GM18861 (cell line): ENCODE measurements around the gene PPP1R9B.

Experiments
- ATAC-seq: cut with Tn5 transposase; IDR thresholded peaks from one replicate; pipeline ENCODE4 v1.9.1; 2021; ENCODE audit not compliant: unreplicated experiment

The PPP1R9B gene

GRCh38 chr17:50187751-50188530 is 37.5 kb upstream of the PPP1R9B start:
- no peak for ATAC-seq

DNA sequence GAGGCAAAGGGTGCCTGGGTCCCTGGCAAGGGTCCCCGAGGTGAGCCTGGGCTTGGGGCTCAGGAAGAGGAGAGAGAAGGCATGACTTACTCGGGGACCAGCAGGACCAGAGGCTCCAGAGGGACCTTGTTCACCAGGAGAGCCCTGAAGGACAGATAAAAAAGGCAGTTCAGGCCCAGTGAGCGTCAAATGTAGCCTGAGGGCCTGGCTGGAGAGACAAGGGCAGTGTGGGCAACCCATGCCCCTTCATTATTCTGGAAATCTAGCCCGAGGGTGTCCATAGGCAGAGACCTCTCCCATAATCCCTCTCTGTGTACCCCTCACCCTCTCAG is 36.9 kb upstream of the PPP1R9B start:
- no peak for ATAC-seq

DNA sequence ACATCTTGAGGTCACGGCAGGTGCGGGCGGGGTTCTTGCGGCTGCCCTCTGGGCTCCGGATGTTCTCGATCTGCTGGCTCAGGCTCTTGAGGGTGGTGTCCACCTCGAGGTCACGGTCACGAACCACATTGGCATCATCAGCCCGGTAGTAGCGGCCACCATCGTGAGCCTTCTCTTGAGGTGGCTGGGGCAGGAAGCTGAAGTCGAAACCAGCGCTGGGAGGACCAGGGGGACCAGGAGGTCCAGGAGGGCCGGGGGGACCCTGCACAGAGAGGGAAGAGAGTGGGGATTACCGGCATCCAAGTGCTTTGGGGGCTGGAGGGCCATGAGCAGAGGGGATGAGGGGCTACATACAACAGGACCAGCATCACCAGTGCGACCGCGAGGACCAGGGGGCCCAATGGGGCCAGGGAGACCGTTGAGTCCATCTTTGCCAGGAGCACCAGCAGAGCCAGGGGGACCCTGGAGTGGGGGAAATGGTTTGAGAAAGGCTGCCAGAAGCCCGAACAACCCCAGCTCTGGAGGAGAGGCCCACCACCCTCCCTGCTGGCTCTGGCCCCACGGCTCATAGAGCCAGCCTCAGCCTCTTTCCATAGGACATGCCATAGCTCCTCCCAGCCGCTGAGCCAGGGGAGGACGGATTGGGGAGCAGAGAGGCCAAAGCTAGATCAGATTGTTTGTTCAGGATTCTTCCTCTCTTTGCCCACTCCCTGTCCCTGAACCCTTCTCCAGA is 36.4 kb upstream of the PPP1R9B start:
- ATAC-seq, result no peak

DNA sequence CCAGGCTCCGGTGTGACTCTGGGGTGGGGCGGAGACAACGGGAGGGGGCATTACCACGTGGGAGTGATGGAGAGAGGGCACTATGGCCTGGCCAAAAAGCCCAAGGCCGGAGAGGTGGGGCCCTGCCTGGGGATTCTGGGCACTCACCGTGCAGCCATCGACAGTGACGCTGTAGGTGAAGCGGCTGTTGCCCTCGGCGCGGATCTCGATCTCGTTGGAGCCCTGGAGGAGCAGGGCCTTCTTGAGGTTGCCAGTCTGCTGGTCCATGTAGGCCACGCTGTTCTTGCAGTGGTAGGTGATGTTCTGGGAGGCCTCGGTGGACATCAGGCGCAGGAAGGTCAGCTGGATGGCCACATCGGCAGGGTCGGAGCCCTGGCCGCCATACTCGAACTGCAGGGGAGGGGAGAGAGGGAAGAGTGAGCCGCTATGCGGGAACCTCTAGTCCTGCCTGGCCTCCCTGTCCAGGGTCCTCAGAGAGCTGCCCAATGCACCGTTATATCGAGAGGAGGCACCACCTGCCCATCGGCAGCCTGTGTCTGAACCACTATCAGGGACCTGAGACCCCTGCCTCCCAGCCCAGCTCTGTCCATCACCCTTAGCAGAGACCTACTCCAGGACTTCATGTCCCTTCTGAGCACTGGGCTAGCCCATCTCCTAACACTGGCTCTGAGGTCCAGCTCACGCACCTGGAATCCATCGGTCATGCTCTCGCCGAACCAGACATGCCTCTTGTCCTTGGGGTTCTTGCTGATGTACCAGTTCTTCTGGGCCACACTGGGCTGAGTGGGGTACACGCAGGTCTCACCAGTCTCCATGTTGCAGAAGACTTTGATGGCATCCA is 35.4 kb upstream of the PPP1R9B start:
- no peak for ATAC-seq

DNA sequence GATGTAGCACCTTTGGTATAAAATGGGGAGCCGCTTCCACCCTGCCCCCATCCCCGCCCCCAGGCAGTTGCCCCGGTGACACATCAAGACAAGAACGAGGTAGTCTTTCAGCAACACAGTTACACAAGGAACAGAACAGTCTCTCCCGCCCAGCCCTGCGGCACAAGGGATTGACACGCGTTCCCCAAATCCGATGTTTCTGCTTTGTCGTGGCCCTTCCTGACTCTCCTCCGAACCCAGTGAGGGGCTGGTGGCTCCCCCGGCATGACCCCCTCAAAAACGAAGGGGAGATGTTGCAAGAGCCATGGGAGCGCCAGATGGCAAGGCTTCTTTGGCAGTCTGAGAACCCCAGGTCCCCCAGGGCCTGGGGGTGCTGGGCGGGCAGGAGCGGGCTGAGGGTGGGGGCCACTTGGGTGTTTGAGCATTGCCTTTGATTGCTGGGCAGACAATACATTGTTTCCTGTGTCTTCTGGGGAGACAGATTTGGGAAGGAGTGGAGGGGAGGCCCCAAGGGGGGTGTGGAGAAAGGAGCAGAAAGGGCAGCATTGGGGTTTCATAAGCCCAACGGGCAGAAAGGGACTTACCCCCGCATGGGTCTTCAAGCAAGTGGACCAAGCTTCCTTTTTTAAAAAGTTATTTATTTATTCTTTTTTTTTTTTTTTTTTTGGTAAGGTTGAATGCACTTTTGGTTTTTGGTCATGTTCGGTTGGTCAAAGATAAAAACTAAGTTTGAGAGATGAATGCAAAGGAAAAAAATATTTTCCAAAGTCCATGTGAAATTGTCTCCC is 34.3 kb upstream of the PPP1R9B start:
- no peak for ATAC-seq

DNA sequence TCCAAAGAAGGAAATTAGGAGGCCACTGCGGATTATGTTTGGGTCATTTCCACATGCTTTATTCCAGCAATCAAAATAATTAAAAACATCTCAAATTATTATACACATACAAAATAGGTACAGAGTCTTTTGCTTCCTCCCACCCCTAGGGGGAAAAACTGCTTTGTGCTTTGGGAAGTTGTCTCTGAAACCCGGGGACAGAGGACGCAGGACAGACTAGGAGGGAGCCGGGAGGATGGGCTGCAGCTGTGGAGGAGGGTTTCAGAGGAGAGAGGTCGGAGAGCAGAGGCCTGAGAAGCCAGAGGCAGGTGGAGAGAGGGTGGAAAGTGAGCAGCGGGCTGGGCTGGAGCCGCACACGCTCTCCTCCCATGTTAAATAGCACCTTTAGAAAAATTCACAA is 33.6 kb upstream of the PPP1R9B start:
- ATAC-seq, result no peak

GRCh38 chr17:50183421-50183994 is 33.0 kb upstream of the PPP1R9B start:
- no peak for ATAC-seq

DNA sequence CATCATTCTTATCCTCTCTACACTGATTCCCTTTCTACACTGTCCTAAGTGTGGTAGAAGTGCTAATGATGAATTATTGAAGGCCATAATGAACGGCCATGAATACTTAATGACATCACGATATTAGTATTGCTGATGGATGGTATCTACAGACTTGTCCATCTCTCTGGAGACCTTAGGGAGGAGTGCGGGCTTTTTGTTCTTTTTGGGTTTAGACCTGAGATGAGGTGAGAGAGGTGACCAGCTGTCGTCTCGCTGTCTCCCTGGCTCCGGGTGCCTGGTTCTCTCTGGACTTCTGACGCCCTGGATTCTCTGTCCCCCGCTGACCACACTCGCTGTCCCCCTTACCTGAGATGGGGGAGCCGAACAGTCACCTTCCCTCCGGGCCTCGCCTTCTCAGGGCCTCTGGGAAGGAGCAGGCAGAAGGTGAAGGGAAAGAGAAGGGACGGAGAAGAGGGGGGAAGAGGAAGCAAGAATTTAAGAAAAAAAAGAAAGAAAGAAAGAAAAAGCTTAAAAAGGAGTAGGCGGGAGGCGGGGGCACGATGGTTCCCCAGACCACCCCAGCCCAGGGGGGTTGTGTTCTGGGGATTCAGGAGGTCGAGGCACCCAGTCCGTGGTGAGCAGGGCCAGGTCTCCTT is 32.4 kb upstream of the PPP1R9B start:
- no peak for ATAC-seq

DNA sequence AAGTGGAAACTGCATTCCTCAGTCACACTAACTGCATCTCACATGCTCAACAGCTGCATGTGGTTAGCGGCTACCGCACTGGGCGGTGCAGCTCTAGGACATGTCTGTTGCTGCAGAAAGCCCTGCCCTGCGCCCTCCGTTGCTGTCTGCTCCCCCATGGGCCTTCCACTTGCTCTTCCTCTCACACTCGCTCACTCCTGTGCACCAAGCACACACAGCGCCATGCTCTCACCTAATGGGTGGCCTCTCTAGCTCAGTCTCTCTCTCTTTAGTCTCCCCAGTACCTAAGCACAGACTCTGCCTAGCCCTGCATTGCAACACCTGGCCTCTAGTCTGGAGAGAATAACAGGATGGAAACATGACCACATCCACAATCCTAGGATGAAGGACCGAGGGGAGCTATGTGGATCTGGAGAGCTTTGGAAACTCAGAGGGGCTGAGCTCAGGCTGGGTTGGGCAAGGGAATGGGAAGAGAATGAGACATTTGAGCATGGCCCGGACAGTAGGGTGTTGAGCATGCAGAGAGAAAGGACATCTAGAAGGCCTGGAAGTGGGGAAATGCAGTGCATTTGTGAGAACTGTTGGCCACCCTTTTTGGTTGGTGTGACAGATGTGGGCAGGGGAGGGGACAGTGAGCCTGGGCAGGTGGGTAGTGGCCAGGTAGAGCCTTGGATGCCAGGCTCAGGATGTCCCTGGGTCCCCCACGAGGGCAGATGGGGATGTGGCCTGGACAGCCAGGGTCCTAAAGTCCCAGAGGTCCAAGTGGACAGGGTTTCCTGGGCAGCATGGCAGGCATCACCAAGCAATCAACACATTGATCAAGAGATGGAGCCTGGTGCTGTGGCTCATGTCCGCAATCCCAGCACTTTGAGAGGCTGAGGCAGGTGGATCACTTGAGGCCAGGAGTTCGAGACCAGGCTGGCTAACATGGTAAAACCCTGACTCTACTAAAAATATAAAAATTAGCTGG is 31.4 kb upstream of the PPP1R9B start:
- ATAC-seq, result no peak

- no peak for ATAC-seq
Observed at GRCh38 chr17:50181144-50181543, 30.7 kb upstream of the PPP1R9B start.

GRCh38 chr17:50180620-50181019 is 30.1 kb upstream of the PPP1R9B start:
- no peak for ATAC-seq

DNA sequence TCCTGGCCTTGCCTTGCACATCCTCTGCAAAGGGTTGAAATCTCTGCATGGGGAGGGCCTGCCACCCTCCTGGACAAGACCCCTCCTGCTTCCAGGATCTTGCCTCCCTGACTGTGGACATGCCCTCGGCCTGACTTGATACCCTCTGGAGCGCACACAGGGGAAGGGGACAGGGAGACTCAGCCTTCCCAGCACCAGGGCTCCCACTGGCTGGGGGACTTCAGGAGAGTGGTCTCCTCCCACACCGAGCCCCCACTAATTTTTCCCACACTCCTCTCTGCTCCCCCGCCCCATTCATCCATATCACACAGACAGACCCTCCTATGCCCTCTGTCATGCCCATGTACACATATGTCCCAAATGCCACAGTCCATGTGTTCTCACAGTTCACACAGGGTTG is 29.6 kb upstream of the PPP1R9B start:
- ATAC-seq, result no peak

DNA sequence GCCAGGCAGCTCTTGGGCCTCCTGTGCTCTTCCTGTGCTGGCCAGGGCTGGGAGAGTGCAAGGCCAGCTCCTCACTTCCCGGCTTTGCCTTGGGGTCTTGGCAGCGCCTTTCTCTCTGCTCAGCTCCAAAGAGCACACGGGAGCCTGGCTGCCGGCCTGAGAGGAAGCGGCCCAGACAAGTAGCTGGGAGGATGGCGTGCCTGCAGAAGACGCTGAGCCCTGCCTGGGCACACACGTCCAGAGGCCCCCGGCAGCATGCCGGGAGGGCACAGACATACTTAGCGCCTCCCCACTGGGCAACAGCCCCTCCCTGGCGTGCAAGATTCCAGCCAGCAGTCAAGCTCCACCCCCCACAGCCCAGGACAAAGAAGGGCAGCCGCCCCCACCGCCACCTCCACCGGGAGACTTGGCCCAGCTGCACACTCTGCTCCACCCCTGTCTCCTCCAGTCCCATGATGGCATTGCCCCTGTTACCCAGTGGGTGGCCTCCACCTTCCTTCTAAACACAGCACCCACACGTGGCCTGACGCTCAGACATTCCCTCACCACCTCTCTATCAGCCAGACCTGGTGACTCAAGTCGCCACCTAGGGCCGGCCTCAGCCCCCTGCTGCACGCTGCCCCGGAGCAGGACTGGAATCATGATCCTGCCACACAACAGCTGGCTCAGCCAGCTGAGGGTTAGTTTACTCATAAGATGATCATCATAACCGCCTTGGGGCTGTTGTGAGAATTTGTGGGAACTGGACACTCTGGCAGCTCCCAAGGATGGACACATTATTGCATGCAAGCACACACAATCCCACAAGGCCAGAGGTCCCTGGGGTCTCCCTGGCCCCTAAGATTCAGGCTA is 27.7 kb upstream of the PPP1R9B start:
- ATAC-seq, result no peak

- no peak for ATAC-seq
Observed at GRCh38 chr17:50177476-50177875, 27.0 kb upstream of the PPP1R9B start.

- no peak for ATAC-seq
Observed at GRCh38 chr17:50176559-50177357, 26.3 kb upstream of the PPP1R9B start.

DNA sequence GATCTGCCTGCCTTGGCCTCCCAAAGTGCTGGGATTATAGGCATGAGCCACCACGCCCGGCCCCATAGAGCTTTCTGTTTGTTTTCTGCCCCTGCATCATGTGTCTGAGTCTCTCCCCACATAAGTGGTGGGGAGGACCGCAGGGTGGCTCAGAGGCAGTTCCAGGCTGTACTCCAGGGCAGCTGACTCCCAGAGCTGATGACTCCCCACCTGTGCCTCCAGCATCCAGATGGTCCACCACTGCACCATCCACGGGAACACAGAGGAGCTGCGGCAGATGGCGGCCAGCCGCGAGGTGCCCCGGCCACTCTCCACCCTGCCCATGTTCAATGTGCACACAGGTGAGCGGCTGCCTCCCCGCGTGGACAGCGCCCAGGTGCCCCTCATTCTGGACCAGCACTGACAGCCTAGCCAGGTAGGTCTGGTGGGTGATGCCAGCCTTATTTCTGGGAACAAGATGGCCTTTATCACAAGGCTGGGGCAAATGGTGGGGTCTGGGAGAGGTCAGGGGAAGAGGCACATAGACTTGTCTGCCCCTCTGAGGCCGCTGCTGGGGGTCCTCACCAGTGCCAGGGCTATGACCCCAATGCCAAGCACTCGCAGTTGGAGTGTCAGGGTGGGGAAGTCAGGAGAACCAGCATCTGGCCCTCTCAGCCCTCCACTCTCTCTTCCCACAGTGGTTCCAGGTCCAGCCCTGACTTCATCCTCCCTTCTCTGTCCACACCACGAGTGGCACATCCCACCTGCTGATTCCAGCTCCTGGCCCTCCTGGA is 24.7 kb upstream of the PPP1R9B start:
- ATAC-seq, result no peak

GRCh38 chr17:50174444-50174843 is 24.0 kb upstream of the PPP1R9B start:
- ATAC-seq, result no peak
